Adrenal gland (tissue), 5 donors: ENCODE measurements around the gene ITPK1.

Source experiments
- CTCF ChIP-seq, 6 experiments: fragments of 450-650 bp in 4 of 6; fragments of 200-600 bp in 2 of 6; sonication (generic) in 1 of 6; IDR thresholded peaks; 1 replicate in 5 of 6; 2 replicates in 1 of 6; pipeline versions ENCODE4 v1.5.1 to v1.8.0; 2016 to 2021; ENCODE audit warnings: antibody characterized with exemption in 6 of 6, mild to moderate bottlenecking in 2 of 6, moderate library complexity in 1 of 6
- POLR2A ChIP-seq, 2 donors: fragments of 450-650 bp; IDR thresholded peaks; one replicate each; pipeline ENCODE4 v1.6.1; 2017; ENCODE audit warnings: antibody characterized with exemption in 2 of 2, mild to moderate bottlenecking in 2 of 2, moderate library complexity in 1 of 2
- donor health status: DM: no; HTN: no; CAD: no.

DNA sequence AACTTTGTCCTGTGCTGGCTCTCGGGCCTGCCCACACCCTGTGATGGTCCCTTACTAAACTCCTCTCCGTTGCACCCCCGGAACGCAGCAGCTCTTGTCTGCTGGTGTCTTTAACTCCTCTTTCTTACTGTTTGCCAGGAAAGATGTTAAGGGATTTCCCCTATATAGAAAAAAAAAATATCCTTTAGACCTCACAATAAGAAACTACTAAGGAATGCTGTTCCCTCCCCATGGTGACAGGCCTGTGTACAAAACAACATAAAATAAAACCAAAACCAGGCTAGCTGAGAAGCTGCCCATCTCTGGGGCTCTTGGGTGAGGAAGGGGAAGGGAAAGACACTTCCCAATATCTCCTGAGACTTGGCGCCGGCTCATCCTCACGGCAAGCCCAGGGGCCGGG lies 97.4 kb downstream of the ITPK1 start:
- TF ChIP-seq CTCF (IDR thresholded peaks at IDR 0.05) (no peak), POLR2A (IDR thresholded peaks at IDR 0.05) (no peak)
